Eye (tissue), 1 donor: Measurements from ENCODE around the gene UNC5A.
A peak's percentile ranks its signal among the peaks of the same experiment; 100 is the strongest.

Source experiments
- DNase-seq: peaks from one replicate; pipeline ENCODE4 v3.0.0-alpha.2; 2015

The UNC5A gene

DNA sequence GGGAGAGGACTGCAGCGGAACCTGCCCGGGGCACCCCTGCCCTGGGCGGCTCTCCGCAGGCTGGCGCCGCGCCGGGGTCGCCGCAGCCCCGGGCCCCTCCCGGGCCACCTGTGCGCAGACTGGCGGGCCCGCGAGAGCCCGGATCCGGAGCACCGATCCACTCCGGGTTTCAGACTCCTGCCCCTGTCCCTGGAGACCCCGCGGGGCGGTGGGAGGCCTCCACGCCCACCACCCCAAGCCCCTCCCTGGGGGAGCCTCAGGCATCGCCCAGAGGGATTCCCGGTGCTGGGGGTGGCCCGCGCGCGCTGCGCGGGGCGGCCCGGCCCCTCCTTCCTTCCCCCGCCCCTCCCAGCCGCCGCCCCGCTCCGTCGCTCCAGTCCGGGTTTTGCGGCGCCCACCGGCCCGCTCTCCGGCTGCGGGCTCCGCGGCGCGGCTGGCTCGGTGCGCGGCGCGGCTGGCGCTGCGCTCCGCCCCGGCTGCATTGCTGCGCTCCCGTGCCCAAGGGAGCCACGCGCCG is at the start of gene UNC5A:
Gene UNC5A, plus strand, starts transcription at position 479 of the 517 bp plus-strand sequence. CDS start 192 bp downstream, outside the sequence.
- peak; percentile 86 for DNase-seq

DNA sequence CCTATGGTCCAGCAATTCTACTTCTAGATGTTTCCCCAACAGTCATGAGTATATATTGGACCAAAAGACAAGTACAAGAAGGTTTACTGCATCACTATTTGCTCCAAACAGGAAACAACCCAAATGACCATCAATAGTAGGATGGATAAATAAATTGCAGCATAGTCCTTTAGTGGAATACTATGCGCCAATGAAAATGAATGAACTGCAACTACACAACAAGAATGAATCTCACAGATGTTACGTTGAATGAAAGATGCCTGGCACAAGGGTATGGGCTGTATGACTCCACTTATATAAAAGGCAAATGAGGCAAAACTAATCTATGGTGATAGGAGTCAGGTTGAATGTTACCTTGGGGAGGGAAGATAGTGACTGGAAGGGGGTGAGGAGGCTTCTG is 48.6 kb upstream of the UNC5A start:
- no peak for DNase-seq

DNA sequence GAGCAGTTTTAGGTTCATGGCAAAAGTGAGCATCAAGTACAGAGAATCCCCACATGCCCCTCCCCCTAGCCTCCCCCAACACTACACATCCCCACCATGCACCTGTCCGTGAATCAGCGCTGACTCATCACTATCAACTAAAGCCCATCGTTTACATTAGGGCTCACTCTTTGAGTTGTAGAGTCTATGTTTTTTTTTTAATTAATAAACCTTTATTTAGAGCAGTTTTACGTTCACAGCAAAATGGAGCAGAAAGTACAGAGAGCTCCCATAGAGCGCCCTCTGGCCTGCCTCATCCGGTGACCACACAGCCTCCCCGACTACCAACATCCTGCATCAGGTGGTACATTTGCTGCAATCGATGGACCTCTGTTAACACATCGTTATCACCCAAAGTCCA is 47.9 kb upstream of the UNC5A start:
- no peak for DNase-seq

DNA sequence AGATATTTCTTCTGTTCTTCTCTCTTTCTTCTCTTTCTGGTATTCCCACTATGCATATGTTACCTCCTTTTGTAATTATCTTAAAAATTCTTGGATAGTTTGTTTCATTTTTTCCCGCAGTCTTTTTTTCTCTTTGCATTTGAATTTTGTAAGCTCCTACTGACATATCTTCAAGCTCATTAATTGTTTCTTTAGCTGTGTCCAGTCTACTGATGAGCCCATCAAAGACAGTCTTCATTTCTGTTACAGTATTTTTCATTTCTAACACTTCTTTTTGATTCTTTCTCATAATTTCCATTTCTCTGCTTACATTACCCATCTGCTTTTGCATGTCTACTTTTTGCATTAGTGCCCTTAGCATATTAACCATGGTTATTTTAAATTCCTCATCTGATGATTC is 44.7 kb upstream of the UNC5A start:
- DNase-seq, result no peak

DNA sequence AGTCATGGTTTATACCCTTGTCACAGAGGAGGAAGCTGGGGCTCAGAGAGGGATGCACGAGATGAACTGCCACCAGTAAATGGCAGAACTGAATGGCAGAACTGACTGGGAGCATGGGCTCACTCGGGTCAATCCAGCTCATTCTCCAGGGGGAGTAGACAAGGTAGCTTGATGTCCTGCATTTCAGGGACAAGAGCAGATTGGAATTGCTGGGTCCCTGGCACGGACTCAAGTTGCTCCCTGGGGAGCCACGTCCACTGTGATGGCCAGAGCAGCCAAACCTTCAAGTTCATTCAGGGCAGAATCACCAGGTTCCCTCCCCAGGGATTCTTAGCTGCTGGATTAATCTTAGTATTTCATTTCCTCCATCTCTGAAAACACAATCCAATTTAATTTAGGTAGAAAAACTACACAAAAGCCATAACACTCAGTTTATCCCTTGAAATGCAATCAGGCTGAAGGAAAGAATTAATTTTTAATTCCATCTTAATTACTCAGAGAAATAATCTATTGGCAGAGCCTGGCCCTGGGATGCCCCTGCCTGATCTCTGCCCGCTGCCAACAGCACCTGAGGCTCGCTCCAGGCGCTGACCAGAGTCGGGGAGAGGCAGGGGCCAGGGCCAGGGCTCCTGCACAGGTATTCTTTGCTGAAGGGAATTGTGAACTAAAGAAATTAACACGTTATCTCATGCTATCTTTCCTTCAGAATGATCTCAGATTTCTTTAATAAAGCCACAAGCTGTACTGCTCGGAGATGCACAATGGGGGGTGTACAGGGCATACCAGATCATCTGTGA is 42.0 kb upstream of the UNC5A start:
- no peak for DNase-seq

DNA sequence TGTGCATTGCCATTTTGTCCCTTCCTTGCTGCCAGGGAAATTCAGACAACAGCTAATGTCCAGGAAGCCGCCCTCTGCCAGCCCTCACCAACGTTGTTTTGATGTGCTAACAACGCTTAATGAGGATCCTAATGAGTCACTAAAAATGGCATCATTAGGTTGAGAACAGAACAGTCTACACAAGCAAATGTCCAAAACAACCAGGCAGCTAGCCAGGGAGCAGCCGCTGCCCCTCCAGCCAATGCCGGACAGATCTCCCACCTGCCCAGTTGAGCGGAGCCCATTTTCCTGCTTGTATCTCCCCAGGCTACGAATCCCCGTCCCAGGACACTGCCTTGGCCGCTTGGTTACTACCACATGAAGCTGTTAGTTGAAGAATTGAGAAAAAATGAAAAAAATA is 40.4 kb upstream of the UNC5A start:
- DNase-seq, result no peak

DNA sequence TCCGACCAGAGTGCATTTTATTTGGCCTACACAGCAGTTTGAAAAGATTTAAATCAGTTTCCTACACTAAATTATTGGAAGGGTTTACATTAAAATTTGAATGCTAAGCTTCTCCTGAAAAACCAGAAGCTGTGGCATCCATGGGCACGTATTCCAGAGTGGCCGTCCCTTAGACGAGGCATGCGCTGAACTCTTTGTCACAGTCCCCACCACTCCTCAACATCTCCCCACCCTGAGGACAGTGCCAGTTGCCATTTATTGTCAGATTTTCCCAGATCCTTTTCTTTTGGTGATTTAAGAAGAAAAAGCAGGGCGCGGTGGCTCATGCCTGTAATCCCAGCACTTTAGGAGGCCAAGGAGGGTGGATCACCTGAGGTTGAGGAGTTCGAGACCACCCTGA is 39.9 kb upstream of the UNC5A start:
- no peak for DNase-seq

DNA sequence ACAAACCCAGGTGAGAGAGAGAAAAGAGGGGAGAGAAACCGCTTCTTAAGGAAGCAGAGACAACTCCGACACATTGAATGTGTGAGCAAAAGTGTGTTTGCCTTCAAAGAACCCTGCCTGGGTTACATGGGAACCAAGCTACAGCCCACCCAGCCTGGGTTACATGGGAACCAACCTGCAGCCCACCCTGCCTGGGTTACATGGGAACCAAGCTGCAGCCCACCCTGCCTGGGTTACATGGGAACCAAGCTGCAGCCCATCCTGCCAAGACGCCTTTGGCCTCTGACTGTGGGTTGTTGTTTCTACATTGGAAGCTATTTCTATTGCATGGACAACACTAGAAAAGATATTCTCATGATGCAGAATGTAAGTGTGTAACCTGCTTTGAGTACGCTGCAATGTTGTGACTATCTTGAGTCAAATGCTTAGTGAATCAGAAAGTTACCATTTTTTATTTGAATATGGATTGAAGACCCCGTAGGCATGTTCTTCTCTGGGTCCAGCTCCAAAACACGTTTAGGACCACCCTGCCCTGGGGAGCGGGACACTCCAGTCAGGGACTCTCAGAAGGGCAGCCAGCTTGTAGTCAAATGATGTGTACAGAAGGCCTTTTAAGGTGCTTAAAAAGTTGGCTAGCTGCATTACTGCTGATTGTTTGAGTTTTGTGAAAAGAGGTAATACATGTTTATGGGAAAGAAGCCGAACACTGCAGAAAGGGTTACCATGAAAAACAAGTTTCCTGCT is 39.1 kb upstream of the UNC5A start:
- no peak for DNase-seq

DNA sequence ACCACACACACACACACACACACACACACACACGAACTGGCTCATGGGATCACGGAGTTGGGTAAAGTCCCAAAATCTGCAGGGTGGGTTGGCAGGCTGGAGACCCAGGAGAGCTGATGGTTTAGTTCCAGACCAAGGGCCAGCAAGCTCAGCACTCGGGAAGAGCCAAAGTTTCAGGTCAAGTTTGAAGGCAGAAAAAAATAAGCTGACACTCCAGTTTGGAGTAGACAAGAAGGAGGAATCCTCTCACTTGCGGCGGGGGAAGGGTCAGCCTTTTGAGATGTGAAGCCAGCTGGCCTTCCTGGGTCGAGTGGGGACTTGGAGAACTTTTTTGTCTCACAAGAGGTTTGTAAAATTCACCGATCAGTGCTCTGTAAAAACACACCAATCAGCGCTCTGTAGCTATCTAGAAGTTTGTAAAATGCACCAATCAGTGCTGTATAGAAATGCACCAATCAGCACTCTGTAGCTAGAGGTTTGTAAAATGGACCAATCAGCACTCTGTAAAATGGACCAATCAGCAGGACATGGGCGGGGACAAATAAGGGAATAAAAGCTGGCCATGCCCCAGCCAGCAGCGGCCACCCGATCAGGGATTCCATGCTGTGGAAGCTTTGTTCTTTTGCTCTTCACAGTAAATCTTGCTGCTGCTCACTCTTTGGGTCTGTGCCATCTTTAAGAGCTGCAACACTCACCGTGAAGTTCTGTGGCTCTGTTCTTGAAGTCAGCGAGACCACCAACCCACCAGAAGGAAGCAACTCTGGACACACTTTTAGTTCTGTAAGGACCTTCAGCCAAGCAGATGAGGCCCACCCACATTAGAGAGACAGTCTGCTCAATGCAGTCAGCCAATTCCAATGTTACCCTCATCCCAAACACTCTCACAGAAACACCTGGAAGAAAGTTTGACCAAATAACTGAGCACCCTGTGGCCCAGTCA is 37.8 kb upstream of the UNC5A start:
- no peak for DNase-seq

DNA sequence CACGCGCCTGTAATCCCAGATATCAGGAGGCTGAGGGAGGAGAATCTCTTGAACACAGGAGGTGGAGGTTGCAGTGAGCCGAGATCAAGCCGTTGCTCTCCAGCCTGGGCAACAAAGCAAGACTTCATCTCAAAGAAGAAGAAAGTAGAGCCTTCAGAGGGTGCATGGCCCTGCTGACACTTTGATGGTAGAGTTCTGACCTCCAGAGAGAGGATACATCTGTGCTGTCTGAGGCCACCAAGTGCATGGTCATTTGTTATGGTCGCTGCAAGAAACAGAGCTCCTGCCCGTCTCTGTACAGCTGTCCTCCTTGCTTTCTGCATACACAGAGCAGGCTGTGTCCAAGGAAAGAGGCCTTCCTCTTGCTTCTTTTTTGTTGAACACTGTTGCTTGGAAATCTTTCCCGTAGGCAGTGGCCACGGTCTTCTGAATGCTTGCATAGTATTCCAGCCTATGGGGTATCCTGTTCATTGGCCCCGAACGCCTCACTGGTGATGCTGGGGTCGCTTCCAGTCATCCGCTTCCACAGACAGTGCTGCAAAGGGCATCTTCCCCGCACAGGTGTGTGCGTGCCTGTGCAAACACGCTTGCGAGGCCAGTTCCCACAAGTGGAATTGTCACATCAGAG is 36.8 kb upstream of the UNC5A start:
- no peak for DNase-seq

DNA sequence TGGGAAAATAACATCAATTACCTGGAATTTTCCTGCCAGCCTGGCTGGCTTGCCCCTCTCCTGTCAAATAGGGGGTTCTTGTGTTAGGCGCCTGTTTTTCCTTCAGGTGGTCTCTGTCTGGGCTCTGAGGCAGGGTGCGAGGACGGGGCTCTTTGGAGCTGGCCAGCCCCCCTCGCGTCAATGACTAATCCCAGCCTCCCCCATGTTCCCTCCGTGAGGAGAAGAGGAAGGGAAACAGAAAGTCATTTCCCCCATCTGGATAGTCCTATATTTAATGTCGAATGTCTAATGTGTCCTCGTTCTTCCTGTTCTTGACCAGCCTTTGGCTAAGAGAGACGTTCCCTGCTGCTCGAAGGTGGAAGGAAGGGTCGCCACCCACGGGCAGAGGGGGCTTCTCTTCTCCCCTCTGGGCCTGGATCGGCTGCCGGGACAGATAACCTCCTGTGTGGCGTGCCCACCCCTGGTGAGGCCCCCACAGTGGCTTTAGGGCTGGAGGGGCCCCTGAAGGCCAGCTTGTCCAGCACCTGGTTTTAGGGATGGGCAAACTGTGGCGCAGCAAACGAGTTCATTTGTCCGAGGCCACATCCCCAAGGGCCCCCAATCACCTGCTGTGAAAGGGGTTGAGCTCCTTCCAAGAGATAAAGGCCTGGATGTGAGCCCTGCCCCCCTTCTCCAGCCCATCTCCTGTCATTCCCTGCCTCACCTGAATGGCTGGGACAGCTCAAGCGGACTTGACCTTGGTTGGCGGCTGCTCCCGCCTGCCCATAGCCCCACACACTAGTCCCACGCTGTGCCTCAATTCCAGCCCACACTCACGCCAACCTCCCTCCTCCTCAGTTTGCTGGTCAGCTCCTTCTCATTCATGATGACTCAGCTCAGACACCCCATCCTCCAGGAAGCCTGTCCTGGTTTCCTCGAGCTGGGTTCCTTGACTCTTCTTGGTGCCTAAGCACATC is 35.9 kb upstream of the UNC5A start:
- DNase-seq, result no peak

DNA sequence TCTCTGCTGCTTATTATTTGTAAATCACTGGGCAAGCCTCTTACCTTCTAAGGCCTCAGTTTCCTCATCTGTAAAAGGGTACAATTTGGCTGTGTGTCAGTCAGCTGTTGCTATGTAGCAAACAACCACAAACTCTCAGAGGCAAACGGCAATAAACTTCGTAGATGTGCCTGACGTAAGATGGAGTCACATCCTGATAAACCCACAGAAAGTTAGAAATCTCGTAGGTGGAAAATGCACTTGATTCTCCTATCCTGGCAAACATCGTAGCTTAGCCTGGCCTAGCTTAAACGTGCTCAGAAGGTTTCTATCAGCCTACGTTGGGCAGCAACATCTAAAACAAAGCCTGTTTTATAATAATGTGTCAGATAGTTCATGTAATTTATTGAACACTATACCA is 35.0 kb upstream of the UNC5A start:
- no peak for DNase-seq

DNA sequence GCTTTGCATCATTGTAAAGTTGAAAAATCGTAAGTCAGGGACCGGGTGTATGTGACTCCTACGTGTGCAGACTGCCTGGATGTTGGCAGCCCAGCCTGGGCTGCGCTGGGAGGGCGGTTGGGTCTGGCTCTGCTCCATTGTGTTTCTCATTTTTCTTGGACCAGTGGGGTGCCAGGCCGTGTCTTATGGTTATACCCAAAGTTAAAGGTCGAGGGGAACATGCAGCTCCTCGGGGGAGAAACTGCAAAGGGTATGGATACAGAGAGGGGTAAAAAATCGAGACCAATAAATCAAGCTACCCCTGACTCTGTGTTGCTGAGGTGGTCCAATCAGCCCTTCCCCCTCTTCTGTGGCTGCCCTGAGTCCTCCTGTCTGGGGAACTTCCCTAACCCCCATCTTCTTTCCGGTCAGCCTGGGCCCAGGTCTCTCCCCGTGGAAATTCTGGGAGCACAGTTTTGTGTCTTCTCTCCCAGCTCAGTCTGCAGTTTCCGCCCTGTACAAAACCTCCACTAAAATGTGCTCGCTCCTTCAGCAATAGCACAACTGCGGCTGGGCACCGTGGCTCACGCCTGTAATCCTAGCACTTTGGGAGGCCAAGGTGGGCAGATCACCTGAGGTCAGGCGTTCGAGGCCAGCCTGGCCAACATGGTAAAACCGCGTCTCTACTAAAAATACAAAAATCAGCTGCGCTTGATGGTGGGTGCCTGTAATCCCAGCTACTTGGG is 34.1 kb upstream of the UNC5A start:
- DNase-seq, result no peak

DNA sequence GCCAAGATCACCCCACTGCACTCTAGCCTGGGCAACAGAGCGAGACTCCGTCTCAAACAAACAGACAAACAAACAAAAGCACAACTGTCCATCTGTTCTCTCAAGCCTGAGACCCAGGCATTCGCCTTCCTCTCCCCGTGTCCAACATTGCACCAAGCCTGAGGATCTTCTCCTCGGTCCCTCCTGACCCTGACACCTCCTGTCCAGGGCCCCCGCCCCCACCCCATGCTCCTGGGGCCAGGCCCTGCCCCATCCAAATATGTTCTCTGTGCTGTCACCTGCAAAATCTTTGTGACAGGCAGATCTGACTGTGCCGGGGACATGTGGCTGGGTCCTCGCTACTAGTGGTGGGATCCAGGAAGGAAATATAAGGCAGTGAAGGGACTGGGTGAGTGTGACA is 33.4 kb upstream of the UNC5A start:
- DNase-seq, result no peak

DNA sequence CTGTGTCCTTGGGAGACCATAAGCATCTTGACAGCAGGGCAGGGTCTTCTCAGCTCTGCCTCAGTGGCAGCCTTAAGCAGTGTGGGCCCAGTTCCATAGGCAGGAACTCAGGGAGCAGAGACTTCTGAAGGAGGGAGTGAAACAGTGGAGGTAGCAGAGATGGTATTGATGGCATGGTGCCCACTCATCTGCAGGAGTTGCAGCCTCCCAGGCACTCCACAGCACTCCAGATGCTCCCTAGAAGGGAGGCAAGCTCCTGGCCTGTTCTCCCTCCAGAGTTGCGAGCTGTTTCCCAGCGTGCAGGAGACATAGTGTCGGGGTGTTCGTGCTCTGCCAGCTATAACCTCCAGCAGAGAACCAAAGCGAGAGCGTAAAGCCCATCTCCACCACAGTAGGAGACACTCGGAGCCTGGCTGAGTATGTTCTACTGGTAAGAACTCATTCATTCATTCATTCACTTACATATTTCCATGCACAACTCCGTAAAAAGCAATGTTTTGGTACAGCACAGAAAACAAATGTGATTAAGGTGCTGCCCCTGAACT is 31.4 kb upstream of the UNC5A start:
- DNase-seq, result no peak

DNA sequence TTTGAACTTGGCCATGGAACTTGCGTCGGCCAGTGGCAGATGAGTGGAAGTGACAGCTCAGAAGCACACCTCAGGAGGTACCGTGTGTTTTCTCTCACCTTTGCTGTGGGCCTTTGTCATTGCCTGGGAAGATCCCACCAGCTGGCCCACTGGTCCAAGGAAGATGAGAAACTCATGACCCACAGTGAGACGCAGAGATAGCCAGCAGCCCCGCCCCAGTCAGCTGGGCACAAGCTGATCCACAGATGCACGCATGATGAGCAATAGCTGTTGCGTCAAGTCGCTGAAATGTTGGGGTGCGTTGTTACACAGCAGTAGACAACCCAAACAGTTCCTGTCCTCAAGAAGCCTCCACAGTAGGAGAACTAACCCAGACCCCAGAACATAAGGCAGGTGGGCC is 30.8 kb upstream of the UNC5A start:
- no peak for DNase-seq

DNA sequence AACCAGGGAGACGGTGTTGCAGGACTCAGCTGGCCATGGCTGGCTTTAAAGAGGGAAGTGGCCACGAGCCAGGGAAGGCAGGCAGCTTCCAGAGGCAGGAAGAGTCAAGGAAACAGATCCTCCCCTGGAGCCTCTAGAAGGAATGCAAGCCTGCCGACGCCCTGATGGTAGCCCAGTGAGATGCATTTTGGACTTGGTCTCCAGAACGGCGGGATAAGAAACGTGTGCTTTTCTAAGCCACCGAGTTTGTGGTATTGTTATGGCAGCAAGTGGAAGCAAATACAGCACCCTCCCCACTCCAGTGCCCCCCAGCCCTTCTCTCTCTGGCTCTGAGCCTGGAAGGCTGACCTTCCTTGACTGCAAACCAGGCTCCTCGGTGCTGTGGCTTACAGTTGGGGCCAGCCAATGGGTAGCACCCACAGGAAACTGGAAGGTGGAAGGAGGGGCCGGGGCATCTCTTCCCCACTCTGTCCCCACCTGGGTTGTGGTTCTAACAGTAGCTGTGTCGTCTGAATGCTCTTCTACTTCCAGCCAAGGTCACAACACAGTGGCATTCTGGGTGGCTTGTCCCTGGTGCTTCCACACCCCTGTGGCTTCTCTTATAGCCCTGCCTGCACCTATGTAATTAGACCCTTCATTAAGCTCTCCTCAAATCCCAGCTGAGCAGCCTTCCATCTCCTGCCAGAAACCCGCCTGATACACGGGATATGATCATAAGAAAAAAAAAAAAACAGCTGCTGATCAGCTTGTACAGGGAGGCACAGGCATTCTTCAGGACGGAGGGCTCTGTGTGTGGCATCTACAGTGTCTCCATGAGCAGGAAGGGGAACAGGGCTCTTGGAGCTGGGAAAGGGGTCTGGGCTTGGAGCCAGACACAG is 29.9 kb upstream of the UNC5A start:
- no peak for DNase-seq

DNA sequence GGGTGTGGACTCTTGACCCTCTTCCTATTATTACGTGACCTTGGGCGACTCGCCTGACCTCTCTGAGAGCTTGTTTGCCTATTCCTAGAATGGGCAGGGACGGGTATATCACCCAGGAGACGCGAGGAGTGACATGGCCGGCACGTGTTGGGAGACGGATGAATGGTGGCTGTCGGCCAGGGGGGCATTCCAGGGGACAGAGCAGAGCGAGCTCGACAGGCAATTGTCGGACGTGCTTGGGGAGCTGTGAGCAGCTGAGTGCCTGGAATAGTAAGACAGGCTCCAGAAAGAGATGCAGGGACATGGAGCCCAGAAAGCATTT is 29.3 kb upstream of the UNC5A start:
- DNase-seq, result peak; percentile 66
